GM18867 (cell line): ENCODE results near the gene MEX3A.
"Not testable (repeated sequence)": the region's sequence is repeated elsewhere in the genome, so short reads cannot be mapped to it uniquely, and the experiment has no call there.

Experiments
- ATAC-seq: cut with Tn5 transposase; IDR thresholded peaks from one replicate; pipeline ENCODE4 v1.9.1; 2021; ENCODE audit warnings: mild to moderate bottlenecking, moderate library complexity; ENCODE audit not compliant: unreplicated experiment

The MEX3A gene

GRCh38 chr1:156118177-156118868 lies 36.1 kb upstream of the MEX3A start:
- ATAC-seq, result no peak

DNA sequence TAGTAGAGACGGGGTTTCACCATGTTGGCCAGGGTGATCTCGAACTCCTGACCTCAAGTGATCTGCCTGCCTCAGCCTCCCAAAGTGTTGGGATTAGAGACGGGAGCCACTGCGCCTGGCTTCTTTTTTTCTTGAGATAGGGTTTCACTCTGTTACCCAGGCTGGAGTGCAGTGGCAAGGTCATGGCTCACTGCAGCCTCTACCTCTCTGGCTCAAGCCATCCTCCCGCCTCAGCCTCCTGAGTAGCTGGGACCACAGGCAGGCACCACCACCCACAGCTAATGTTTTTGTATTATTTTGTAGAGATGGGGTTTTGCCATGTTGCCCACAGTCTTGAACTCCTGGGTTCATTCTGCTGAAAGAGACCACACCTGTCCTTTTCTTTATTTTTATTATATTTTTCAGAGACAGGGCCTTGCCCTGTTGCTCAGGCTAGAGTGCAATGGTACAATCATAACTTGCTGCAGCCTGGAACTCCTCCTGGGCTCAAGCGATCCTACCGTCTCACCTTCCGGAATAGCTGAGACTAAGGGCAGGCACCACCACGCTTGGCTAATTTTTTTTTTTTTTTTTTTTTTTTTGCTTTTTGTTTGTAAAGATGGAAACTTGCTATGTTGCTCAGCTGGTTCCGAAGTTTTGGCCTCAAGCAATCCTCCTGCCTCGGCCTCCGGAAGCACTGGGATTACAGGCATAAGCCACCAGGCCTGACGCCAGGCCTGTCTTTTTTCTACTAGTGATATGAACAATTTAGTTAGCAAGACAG lies 35.3 kb upstream of the MEX3A start:
- no peak for ATAC-seq

GRCh38 chr1:156116731-156117130 lies 34.5 kb upstream of the MEX3A start:
- not testable (repeated sequence) for ATAC-seq

- ATAC-seq, result no peak
Observed at GRCh38 chr1:156115514-156116374, 33.5 kb upstream of the MEX3A start.

GRCh38 chr1:156114919-156115513 lies 32.8 kb upstream of the MEX3A start:
- peak; percentile 13 for ATAC-seq

DNA sequence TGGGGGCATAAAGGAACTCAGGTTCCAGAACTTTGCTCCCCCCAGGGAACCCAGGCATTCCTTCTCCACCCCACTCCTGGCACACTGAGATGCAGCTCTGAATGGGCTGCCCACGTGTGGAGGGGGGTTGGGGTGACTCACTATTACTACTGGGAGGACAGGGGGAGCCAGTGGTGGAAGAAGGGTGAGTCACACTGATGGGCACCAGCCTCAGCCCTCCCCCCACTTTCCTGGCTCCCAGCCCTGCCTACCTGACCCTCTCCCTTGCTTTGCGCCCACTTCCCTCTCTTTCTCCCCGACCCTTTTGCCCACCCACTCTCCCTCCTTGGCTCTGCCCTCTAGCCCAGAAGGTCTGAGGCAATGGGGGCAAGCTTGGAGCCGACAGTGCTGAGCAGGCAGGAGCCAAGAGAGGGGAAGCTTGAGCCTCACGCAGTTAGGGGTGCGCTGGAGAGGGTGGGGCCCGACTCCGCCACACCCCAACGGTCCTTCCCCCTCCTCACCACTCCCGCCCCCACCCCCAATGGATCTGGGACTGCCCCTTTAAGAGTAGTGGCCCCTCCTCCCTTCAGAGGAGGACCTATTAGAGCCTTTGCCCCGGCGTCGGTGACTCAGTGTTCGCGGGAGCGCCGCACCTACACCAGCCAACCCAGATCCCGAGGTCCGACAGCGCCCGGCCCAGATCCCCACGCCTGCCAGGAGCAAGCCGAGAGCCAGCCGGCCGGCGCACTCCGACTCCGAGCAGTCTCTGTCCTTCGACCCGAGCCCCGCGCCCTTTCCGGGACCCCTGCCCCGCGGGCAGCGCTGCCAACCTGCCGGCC lies 32.0 kb upstream of the MEX3A start, which contains the start of gene LMNA:
TSS of gene LMNA (plus strand) at position 611 of the 818 bp plus-strand sequence. CDS start 208 bp downstream, outside the sequence.
- ATAC-seq, result peak; percentile 74

DNA sequence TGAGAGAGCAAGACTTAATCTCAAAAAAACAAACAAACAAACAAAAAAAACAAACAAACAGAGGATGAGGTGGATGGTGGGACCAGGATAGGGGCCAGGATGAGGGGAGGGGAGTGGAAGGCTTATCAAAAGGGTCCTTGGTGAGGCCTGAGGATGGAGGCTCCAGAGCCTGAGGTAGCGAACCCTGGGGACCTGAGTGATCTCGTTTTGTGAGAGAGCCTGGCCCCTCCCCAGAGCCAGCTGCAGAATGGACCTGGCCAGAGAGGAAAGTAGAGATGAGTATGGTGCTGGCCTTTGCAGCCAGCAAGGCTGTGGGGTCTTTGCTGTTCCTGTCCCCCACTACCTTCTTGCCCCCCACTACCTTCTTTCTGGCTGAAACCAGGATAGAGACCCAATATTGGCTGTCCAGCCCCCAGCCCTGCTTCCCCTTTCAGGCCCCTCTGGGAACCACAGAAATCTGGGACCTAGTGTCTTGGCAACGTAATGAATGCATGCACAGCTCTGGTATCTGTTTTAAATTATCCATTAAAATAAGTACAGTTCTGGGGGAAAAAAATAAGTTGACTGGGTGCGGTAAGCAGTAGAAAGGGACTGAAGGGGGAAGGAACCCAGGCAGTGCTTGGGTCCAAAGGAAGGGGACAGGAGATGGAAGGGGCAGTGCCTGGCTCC lies 31.2 kb upstream of the MEX3A start:
- ATAC-seq, result no peak

DNA sequence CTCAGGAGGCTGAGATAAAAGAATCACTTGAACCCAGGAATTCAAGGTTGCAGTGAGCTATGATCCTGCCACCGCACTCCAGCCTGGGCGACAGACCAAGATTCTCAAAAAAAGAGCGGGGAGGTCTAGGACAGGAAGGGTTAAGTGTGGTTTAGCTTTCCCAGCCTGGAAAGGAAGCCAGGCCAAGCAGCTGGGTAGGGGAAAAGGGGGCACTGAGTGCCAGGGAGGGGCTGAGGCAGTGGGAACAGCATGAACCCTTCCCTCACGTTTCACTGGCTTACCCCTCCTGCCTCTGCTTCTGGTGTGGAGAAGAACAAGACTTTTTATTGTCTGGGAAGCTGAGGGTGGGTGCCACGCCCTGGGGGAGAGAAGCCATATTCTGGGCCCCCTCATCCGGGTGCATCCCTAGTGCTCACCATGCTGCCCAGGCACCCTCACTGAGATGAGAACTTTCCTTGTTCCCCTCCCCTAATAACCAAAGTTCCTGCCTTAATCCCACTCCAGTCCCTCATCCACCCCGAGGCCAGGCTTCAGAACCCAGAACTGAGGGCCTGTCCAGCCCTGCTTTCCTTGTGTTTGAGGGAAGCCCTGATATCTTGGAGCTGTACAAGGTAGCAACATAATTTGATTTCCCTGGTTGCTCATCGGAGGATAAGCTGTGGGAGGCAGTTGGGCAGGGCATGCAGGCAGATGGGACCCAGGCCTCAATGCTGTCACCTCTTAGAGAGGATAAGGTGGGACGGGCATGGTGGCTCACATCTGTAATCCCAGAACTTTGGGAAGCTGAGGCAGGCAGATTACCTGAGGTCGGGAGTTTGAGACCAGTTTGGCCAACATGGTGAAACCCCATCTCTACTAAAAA lies 30.2 kb upstream of the MEX3A start:
- ATAC-seq, result no peak

- ATAC-seq, result no peak
Observed at GRCh38 chr1:156111355-156111962, 29.2 kb upstream of the MEX3A start.

GRCh38 chr1:156110252-156110651 lies 28.0 kb upstream of the MEX3A start:
- no peak for ATAC-seq

GRCh38 chr1:156108664-156109241 lies 26.5 kb upstream of the MEX3A start:
- ATAC-seq, result no peak

GRCh38 chr1:156108057-156108456 lies 25.8 kb upstream of the MEX3A start:
- no peak for ATAC-seq

GRCh38 chr1:156106624-156107488 lies 24.6 kb upstream of the MEX3A start:
- ATAC-seq, result peak; percentile 9

- no peak for ATAC-seq
Observed at GRCh38 chr1:156104861-156105832, 22.9 kb upstream of the MEX3A start.

- ATAC-seq, result no peak
Observed at GRCh38 chr1:156104065-156104810, 22.0 kb upstream of the MEX3A start.
